ENCODE results near the gene CDK5RAP2. TPM values are rescaled to one million over a fixed set of nuclear protein-coding genes. Genes with fewer than 3 reads are reported as not detected.

The CDK5RAP2 gene
- total and polyA plus RNA-seq, 7 donors, result 10.6 to 57.8 (median 41.0) TPM

GRCh38 chr9:120490888-120491595 lies 88.9 kb downstream of the CDK5RAP2 start:
- H3K36me3 ChIP-seq, result peaks cover 0 to 38% (median 8%) of the 10 kb centered on the region in 4 donors
- intact Hi-C loops (cut with DNase I), result no loop called here
- H3K27me3 ChIP-seq, result no peaks in the 10 kb centered on the region
- no peak overlapping the region for H3K4me3 ChIP-seq
- DNase-seq, result no peak
- H3K9me3 ChIP-seq, result no peaks in the 10 kb centered on the region
- no peak for TF ChIP-seq POLR2AphosphoS5 (IDR thresholded peaks at IDR 0.05)
- no peak for TF ChIP-seq POLR2A (IDR thresholded peaks at IDR 0.05)
- WGBS, 2 donors, result 70 to 74% methylated on average over 5 of the region's 5 CpGs
- H3K4me1 ChIP-seq, result no peaks in the 10 kb centered on the region
- no peak overlapping the region for H3K27ac ChIP-seq

GRCh38 chr9:120486835-120487234 lies 93.1 kb downstream of the CDK5RAP2 start:
- Histone ChIP-seq H3K36me3 (peaks cover 0 to 46% (median 8%) of the 10 kb centered on the region in 4 donors), H3K4me3 (no peak overlapping the region), H3K27ac (no peak overlapping the region), H3K9me3 (no peaks in the 10 kb centered on the region), H3K27me3 (no peaks in the 10 kb centered on the region), H3K4me1 (peaks cover 0 to 18% (median 13%) of the 10 kb centered on the region in 4 donors)
- intact Hi-C loops (cut with DNase I), result no loop called here
- DNase-seq, result no peak
- 94 to 95% methylated on average over 6 of the region's 6 CpGs for WGBS, 2 donors
- no peak for TF ChIP-seq EP300 (IDR thresholded peaks at IDR 0.05)
- no peak for TF ChIP-seq CTCF (IDR thresholded peaks at IDR 0.05)
- no peak for TF ChIP-seq POLR2AphosphoS5 (IDR thresholded peaks at IDR 0.05)
- TF ChIP-seq POLR2A (IDR thresholded peaks at IDR 0.05), result no peak

GRCh38 chr9:120486347-120486746 lies 93.6 kb downstream of the CDK5RAP2 start:
- Histone ChIP-seq H3K9me3 (no peaks in the 10 kb centered on the region), H3K27ac (no peak overlapping the region), H3K4me1 (peaks cover 0 to 23% (median 14%) of the 10 kb centered on the region in 4 donors), H3K36me3 (peaks cover 0 to 46% (median 8%) of the 10 kb centered on the region in 4 donors), H3K4me3 (no peak overlapping the region), H3K27me3 (no peaks in the 10 kb centered on the region)
- no peak for DNase-seq
- TF ChIP-seq CTCF (IDR thresholded peaks at IDR 0.05) (no peak), EP300 (IDR thresholded peaks at IDR 0.05) (no peak), POLR2AphosphoS5 (IDR thresholded peaks at IDR 0.05) (no peak), POLR2A (IDR thresholded peaks at IDR 0.05) (no peak)
- 46 to 81% methylated on average over 4 of the region's 4 CpGs for WGBS, 2 donors
- intact Hi-C loops (cut with DNase I), result no loop called here

GRCh38 chr9:120485788-120486187 lies 94.2 kb downstream of the CDK5RAP2 start:
- TF ChIP-seq POLR2AphosphoS5 (IDR thresholded peaks at IDR 0.05) (no peak), POLR2A (IDR thresholded peaks at IDR 0.05) (no peak), EP300 (IDR thresholded peaks at IDR 0.05) (no peak), CTCF (IDR thresholded peaks at IDR 0.05) (no peak)
- no peaks in the 10 kb centered on the region for H3K9me3 ChIP-seq
- WGBS, 2 donors, result 97% methylated on average over 3 of the region's 3 CpGs
- no peak overlapping the region for H3K4me3 ChIP-seq
- intact Hi-C loops (cut with DNase I), result no loop called here
- DNase-seq, result no peak
- H3K27ac ChIP-seq, result no peak overlapping the region
- no peaks in the 10 kb centered on the region for H3K27me3 ChIP-seq
- H3K36me3 ChIP-seq, result peaks cover 0 to 41% (median 6%) of the 10 kb centered on the region in 4 donors
- peaks cover 0 to 28% (median 17%) of the 10 kb centered on the region in 4 donors for H3K4me1 ChIP-seq

GRCh38 chr9:120484162-120484561 lies 95.8 kb downstream of the CDK5RAP2 start:
- intact Hi-C loops (cut with DNase I), result no loop called here
- Histone ChIP-seq H3K36me3 (peaks cover 0 to 26% (median 4%) of the 10 kb centered on the region in 4 donors), H3K27ac (no peak overlapping the region), H3K4me3 (no peak overlapping the region), H3K4me1 (peaks cover 0 to 30% (median 17%) of the 10 kb centered on the region in 4 donors), H3K9me3 (no peaks in the 10 kb centered on the region), H3K27me3 (no peaks in the 10 kb centered on the region)
- TF ChIP-seq CTCF (IDR thresholded peaks at IDR 0.05), result no peak
- no peak for TF ChIP-seq POLR2A (IDR thresholded peaks at IDR 0.05)
- TF ChIP-seq EP300 (IDR thresholded peaks at IDR 0.05), result no peak
- TF ChIP-seq POLR2AphosphoS5 (IDR thresholded peaks at IDR 0.05), result no peak
- 92 to 95% methylated on average over 5 of the region's 5 CpGs for WGBS, 2 donors
- DNase-seq, result no peak

Measured in sigmoid colon (tissue), 7 donors.